ENCODE data around the gene OSM. TPM values are rescaled to one million over a fixed set of nuclear protein-coding genes. Genes with fewer than 3 reads are reported as not detected.

The OSM gene
- total and polyA plus RNA-seq, 9 donors, result 0.09 to 1.5 (median 0.33) TPM; not detected in 1

DNA sequence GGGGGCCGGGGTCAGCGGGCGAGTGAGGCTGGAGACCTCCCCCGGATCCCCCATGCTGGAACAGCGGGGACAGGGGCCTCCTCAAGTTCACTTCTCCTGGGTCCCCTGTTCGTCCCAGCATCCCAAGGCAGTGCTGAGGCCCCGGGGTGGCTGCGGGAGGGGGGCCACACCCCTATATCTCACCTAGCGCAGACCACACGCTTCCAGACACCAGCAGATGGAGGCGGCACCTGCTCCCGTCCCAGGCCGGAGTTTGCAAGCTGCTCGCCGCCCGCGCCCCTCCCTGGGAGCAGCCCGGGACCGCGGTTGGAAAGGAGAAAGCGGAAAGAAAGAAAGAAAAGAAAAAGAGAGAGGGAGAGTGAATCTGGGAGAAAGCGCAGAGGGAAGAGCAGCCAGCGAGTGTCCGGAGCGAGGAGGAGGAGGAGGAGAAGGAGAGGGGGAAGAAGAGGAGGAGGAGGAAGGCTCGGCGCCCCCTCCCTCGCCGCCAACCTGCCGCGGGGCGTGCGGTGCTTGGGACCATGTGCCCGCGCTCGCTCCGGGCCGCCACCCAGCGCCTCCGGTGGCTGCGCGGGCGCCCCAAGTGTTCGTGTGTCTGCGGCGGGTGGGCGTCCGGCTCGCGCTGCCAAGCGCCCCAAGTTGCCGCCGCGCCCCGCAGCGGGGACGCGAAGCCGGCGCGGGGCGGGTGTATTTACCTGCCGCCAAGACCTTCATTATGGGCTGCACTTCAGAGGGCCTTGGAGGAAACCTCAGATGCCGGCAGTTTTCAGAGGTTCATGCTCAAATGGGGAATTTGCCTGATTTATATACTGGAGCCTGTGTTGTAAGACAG lies 20.5 kb downstream of the OSM start, which contains the start of gene LIF:
Gene LIF, minus strand, starts transcription at position 775 of the 829 bp plus-strand sequence. Its CDS starts 64 bp downstream, at position 711.
- Histone ChIP-seq H3K9me3 (replicated peaks; ENCODE audit: control insufficient read depth, low read depth, low read length) (no peaks in the 10 kb centered on the region), H3K27me3 (ENCODE audit: control insufficient read depth, insufficient read depth, low read length) (peaks cover 55% of the 10 kb centered on the region), H3K27ac (ENCODE audit: low read length) (no peak within 1 kb of the TSS), H3K4me1 (ENCODE audit: control insufficient read depth, insufficient read depth, low read length) (peaks cover 47% of the 10 kb centered on the region), H3K4me3 (ENCODE audit: low read length) (peak within 1 kb of the TSS; percentile 39), H3K36me3 (ENCODE audit: control insufficient read depth, insufficient read depth, low read length) (no peaks in the 10 kb centered on the region)
- 2% methylated on average over 42 of the region's 64 CpGs for WGBS (ENCODE audit: insufficient coverage)
- DNase-seq, result peak; percentile 78

DNA sequence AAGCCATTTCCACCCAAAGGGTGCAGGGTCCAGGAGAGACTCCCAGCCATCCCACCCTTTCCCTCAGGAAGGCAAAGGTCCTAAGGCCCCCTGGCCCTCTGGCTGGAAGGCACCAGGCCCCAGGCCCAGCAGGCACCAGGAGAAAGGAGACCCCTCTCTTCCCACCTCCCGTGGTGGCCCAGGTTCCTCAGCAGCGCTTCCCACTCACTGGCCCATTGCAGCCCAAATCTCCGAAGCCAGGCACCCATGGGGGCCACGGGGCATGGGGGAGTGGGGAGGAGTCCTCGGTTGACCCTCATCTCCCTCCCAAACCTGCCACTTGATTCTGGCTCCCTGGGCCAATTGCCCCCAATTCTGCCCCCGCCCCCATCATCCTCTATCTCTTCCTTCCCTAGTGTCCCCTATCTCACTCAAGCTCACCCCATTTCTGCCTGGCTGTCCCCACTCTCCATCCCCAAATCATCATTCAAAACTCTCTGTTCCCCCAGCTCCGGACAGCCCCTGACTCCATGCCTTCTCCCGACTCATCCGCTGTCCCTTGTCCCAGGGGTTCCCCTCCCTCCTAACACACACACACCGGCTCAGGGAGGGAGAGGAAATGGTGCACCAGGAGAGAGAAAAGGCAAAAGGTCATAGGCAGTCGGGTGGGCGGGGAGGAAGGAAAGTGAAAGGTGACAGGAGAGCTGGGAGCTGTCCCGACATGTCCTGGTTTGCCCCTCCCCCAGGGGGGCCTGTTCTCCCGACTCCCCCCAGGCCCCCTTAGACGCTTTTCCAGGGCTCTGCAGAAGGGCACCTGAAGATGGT lies 21.3 kb downstream of the OSM start:
- H3K36me3 ChIP-seq (ENCODE audit: control insufficient read depth, insufficient read depth, low read length), result no peaks in the 10 kb centered on the region
- no peak overlapping the region for H3K4me3 ChIP-seq (ENCODE audit: low read length)
- H3K27me3 ChIP-seq (ENCODE audit: control insufficient read depth, insufficient read depth, low read length), result peaks cover 58% of the 10 kb centered on the region
- no peak overlapping the region for H3K27ac ChIP-seq (ENCODE audit: low read length)
- no peak for DNase-seq
- H3K9me3 ChIP-seq (replicated peaks; ENCODE audit: control insufficient read depth, low read depth, low read length), result no peaks in the 10 kb centered on the region
- WGBS (ENCODE audit: insufficient coverage), result 63% methylated on average over 4 of the region's 15 CpGs
- peaks cover 49% of the 10 kb centered on the region for H3K4me1 ChIP-seq (ENCODE audit: control insufficient read depth, insufficient read depth, low read length)

DNA sequence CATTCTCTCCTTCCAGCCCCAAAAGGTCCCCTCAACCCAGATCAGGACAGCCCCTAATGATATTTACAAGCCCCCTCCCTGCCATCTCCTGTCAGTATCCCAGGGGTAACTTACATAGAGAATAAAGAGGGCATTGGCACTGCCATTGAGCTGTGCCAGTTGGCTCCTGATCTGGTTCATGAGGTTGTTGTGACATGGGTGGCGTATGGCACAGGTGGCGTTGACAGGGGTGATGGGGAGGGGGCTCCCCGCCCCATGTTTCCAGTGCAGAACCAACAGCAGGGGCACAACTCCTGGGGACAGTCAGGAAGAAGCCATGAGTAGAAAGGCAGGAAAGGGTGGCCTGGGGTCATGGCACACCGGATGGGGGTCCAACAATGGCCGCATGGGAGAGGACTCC lies 22.0 kb downstream of the OSM start:
- H3K9me3 ChIP-seq (replicated peaks; ENCODE audit: control insufficient read depth, low read depth, low read length), result no peaks in the 10 kb centered on the region
- 93% methylated on average over 5 of the region's 5 CpGs for WGBS (ENCODE audit: insufficient coverage)
- no peak for DNase-seq
- no peaks in the 10 kb centered on the region for H3K36me3 ChIP-seq (ENCODE audit: control insufficient read depth, insufficient read depth, low read length)
- H3K4me1 ChIP-seq (ENCODE audit: control insufficient read depth, insufficient read depth, low read length), result peaks cover 55% of the 10 kb centered on the region
- H3K27ac ChIP-seq (ENCODE audit: low read length), result no peak overlapping the region
- peaks cover 56% of the 10 kb centered on the region for H3K27me3 ChIP-seq (ENCODE audit: control insufficient read depth, insufficient read depth, low read length)
- no peak overlapping the region for H3K4me3 ChIP-seq (ENCODE audit: low read length)

DNA sequence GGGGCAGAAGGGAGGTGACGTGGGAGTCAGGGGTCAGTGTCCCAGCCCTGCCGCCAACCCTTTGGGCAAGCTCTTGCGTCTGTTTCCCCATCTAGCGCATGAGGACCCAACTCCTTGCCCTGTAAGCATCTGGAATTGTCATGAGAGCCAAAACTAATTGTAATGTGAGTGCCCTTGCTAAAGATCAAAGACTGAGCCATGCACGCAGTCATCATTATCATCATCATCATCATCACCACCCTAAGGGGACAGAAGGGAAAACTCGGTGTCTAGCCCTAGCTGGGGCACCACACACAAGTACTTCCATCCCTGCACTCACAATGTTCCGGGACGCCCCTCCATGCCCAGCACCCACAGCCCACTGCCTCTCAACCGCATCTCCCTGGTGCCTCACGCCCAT lies 22.6 kb downstream of the OSM start:
- Histone ChIP-seq H3K27me3 (ENCODE audit: control insufficient read depth, insufficient read depth, low read length) (peaks cover 57% of the 10 kb centered on the region), H3K27ac (ENCODE audit: low read length) (no peak overlapping the region), H3K4me1 (ENCODE audit: control insufficient read depth, insufficient read depth, low read length) (peaks cover 55% of the 10 kb centered on the region), H3K4me3 (ENCODE audit: low read length) (no peak overlapping the region), H3K9me3 (replicated peaks; ENCODE audit: control insufficient read depth, low read depth, low read length) (no peaks in the 10 kb centered on the region), H3K36me3 (ENCODE audit: control insufficient read depth, insufficient read depth, low read length) (no peaks in the 10 kb centered on the region)
- DNase-seq, result no peak
- WGBS (ENCODE audit: insufficient coverage), result 80% methylated on average over 3 of the region's 10 CpGs

DNA sequence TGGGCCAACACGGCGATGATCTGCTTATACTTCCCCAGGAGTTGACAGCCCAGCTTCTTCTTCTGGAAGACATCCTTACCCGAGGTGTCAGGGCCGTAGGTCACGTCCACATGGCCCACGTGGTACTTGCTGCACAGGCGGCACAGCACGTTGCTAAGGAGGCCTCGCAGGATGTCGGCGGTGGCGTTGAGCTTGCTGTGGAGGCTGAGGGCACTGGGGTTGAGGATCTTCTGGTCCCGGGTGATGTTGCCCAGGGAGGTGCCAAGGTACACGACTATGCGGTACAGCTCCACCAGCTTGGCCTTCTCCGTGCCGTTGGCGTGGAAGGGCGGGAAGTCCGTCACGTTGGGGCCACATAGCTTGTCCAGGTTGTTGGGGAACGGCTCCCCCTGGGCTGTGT lies 23.0 kb downstream of the OSM start:
- Histone ChIP-seq H3K27ac (ENCODE audit: low read length) (no peak overlapping the region), H3K4me3 (ENCODE audit: low read length) (no peak overlapping the region), H3K9me3 (replicated peaks; ENCODE audit: control insufficient read depth, low read depth, low read length) (no peaks in the 10 kb centered on the region), H3K4me1 (ENCODE audit: control insufficient read depth, insufficient read depth, low read length) (peaks cover 55% of the 10 kb centered on the region), H3K36me3 (ENCODE audit: control insufficient read depth, insufficient read depth, low read length) (no peaks in the 10 kb centered on the region), H3K27me3 (ENCODE audit: control insufficient read depth, insufficient read depth, low read length) (peaks cover 57% of the 10 kb centered on the region)
- 93% methylated on average over 17 of the region's 22 CpGs for WGBS (ENCODE audit: insufficient coverage)
- DNase-seq, result no peak

DNA sequence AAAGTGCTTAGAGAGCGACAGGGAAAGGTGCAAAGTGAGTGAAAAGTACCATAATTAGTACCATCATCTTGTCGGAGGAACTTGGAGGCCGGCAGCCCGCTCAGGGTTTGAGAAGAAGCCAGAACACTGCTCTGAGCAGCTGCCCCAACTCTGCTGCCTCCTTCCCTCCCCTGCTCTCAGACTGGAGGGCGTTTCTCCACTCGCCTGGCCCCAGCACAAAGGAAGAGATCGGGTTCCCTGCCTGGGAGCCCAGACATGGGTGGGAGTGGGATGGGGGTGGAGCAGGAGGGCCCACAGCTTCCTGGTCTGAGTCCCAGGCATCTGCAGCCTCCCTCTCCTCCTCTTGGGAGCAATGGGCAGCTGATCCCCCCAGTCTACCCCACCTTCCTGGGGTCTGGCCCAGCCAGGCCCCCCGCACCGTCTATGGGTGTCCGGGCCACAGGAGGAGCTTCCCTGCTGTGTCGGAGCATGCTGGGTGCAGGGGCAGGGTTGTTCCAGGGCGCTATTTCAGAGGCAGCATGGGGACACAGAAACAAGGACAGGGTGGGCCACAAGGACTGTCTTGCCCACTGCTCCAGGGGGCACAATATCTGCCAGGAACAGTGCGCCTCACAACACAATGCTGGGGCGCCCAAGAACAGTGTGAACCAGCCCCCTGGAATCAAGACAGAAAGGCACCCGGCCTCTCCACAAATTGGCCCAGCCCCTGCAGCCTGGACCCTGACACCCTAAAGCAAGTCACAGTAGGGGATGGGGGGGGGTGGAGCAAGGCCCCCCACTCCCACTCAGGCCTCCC lies 24.9 kb downstream of the OSM start:
- Histone ChIP-seq H3K36me3 (ENCODE audit: control insufficient read depth, insufficient read depth, low read length) (no peaks in the 10 kb centered on the region), H3K4me1 (ENCODE audit: control insufficient read depth, insufficient read depth, low read length) (peaks cover 56% of the 10 kb centered on the region), H3K9me3 (replicated peaks; ENCODE audit: control insufficient read depth, low read depth, low read length) (no peaks in the 10 kb centered on the region), H3K4me3 (ENCODE audit: low read length) (no peak overlapping the region), H3K27ac (ENCODE audit: low read length) (peak overlapping the region; percentile 25), H3K27me3 (ENCODE audit: control insufficient read depth, insufficient read depth, low read length) (peaks cover 40% of the 10 kb centered on the region)
- peak; percentile 70 for DNase-seq
- whole genome bisulfite sequencing (ENCODE audit: insufficient coverage), result 74% methylated on average over 3 of the region's 15 CpGs

DNA sequence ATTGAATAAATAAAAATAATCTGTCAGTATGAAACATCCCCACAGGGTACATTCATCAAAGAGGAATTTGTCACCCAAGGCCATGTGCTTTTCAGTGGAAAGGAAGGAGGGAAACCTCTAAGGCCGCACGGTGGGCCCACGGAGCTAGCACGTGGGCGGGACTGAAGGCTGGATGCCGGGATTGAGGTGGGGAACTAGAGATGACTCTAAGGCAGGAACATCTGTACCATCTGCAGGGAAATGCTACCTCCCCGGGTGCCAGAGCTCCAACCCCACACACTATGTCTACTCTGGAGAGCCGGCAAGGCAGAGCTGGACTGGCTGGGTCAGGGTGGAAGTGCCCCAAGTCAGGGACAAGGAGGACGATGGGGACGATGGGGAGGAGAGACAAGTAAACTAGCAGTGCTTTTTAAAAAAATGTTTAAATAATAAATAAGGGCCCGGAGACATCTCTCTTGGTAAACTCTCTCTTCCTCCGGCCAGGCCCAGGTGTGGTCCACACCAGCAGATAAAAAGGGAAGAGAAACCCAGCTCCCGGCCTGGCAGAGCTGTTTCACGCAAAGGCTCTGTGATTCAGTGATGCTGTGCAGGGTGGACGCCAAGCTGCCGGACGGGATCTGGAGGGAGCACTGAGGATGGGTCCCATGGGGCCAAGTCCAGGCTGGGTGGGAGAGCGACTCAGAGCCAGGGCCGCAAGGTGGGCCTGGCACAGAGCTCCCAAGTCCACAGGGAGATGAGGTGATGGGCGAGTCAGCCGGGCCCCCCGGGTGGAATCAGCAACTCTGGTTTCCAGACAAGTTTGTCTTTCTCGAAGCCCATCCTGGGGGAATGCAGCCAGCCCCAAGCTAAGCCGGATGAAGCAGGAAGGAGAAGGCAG lies 25.9 kb downstream of the OSM start:
- 56% methylated on average over 14 of the region's 24 CpGs for WGBS (ENCODE audit: insufficient coverage)
- Histone ChIP-seq H3K27me3 (ENCODE audit: control insufficient read depth, insufficient read depth, low read length) (peaks cover 37% of the 10 kb centered on the region), H3K4me1 (ENCODE audit: control insufficient read depth, insufficient read depth, low read length) (peaks cover 62% of the 10 kb centered on the region), H3K4me3 (ENCODE audit: low read length) (no peak overlapping the region), H3K9me3 (replicated peaks; ENCODE audit: control insufficient read depth, low read depth, low read length) (no peaks in the 10 kb centered on the region), H3K27ac (ENCODE audit: low read length) (peak overlapping the region; percentile 29), H3K36me3 (ENCODE audit: control insufficient read depth, insufficient read depth, low read length) (no peaks in the 10 kb centered on the region)
- DNase-seq, result no peak

DNA sequence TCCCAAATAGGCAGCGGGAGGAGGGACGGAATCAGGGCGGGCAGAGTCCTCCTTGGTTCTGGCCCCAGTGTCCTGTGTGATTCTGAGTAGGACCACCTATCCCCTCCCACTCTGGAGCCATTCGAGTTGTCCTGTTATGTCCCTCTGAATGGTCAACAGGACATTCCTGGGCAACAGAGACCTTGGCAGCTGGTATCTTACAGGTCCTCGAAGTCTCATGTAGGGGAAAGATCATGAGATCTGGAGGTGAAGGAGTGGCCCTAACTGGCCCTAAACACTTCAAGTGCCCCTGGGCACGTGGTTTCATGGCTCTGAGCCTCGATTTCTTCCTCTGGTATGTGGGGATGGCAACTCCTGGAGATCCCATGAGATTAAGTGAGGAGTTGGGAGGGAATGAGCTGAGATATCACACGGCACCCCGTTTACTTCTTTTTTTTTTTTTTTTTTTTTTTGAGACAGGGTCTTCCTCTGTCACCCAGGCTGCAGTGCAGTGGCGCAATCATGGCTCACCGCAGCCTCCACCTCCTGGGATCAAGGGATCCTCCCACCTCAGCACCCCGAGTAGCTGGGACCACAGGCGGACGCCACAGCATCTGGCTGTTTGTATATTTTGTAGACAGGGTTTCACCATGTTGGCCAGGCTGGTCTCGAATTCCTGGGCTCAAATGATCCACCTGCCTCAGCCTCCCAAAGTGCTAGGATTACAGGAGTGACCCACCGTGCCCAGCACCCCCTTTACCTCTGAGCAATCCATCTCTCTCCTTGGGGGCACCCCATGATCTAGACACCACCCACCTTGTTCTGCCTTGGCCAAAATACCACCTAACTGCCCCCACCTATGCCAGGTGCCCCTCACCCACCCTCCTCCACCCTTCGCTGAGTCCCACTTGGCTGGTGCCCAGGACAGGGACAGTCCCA lies 26.9 kb downstream of the OSM start:
- Histone ChIP-seq H3K9me3 (replicated peaks; ENCODE audit: control insufficient read depth, low read depth, low read length) (no peaks in the 10 kb centered on the region), H3K4me1 (ENCODE audit: control insufficient read depth, insufficient read depth, low read length) (peaks cover 70% of the 10 kb centered on the region), H3K4me3 (ENCODE audit: low read length) (no peak overlapping the region), H3K27me3 (ENCODE audit: control insufficient read depth, insufficient read depth, low read length) (peaks cover 28% of the 10 kb centered on the region), H3K27ac (ENCODE audit: low read length) (no peak overlapping the region), H3K36me3 (ENCODE audit: control insufficient read depth, insufficient read depth, low read length) (no peaks in the 10 kb centered on the region)
- WGBS (ENCODE audit: insufficient coverage), result 83% methylated on average over 5 of the region's 17 CpGs
- no peak for DNase-seq
